ENCODE measurements around the gene CKAP5.

CKAP5 gene

GRCh38 chr11:46700241-46701077, 145.6 kb downstream of the CKAP5 start, which contains the start of the genes ARHGAP1 and ZNF408 (continued):
- TF ChIP-seq ZSCAN16 (tag by site-specific recombination; IDR thresholded peaks at IDR 0.05) (peak; percentile 99), ZNF324 (tag by site-specific recombination; IDR thresholded peaks at IDR 0.05) (peak; percentile 99), ZNF501 (tag by site-specific recombination; IDR thresholded peaks at IDR 0.05) (peak; percentile 97), GFI1B (tag by site-specific recombination; IDR thresholded peaks at IDR 0.05) (peak; percentile 68; the same call in 1 of the 2 replicates), GLIS1 (tag by site-specific recombination; IDR thresholded peaks at IDR 0.05) (peak; percentile 33; the same call in 1 of the 2 replicates), PRDM1 (tag by site-specific recombination; IDR thresholded peaks at IDR 0.05) (0 out of 2 replicates have a peak, but pooled peaks have one; percentile 25), ZNF223 (tag by site-specific recombination; IDR thresholded peaks at IDR 0.05) (no peak), ZIC2 (tag by site-specific recombination; IDR thresholded peaks at IDR 0.05) (0 out of 2 replicates have a peak, but pooled peaks have one; percentile 14), GLI2 (tag by site-specific recombination; IDR thresholded peaks at IDR 0.05; ENCODE audit: borderline replicate concordance, low read depth) (no peak), ZNF660 (tag by site-specific recombination; IDR thresholded peaks at IDR 0.05) (peak; percentile 94), ZNF513 (tag by site-specific recombination; IDR thresholded peaks at IDR 0.05) (peak; percentile 49; the same call in 1 of the 2 replicates), ZNF48 (tag by site-specific recombination; IDR thresholded peaks at IDR 0.05) (no peak), ZNF510 (tag by site-specific recombination; IDR thresholded peaks at IDR 0.05; ENCODE audit: insufficient replicate concordance) (no peak), ZBTB7A (tag by site-specific recombination; IDR thresholded peaks at IDR 0.05; ENCODE audit: low read depth) (0 out of 2 replicates have a peak, but pooled peaks have one; percentile 58), PRDM10 (tag by site-specific recombination; IDR thresholded peaks at IDR 0.05) (no peak), ZNF311 (tag by site-specific recombination; IDR thresholded peaks at IDR 0.05; ENCODE audit: borderline replicate concordance) (no peak), ZNF692 (tag by site-specific recombination; IDR thresholded peaks at IDR 0.05) (peak; percentile 89), SP2 (tag by site-specific recombination; IDR thresholded peaks at IDR 0.05) (peak; percentile 94), ZNF239 (tag by site-specific recombination; IDR thresholded peaks at IDR 0.05) (no peak), YY1 (tag by site-specific recombination; IDR thresholded peaks at IDR 0.05) (peak; percentile 83), SALL2 (tag by site-specific recombination; IDR thresholded peaks at IDR 0.05; ENCODE audit: borderline replicate concordance) (peak; percentile 84; the same call in 1 of the 2 replicates), ZNF580 (tag by site-specific recombination; IDR thresholded peaks at IDR 0.05) (peak; percentile 94), KLF1 (tag by site-specific recombination; IDR thresholded peaks at IDR 0.05) (peak; percentile 78), ZBTB11 (tag by site-specific recombination; conservative IDR thresholded peaks at IDR 0.05; ENCODE audit: low read depth) (peak; percentile 100), ZNF146 (tag by site-specific recombination; IDR thresholded peaks at IDR 0.05) (peak; percentile 43; the same call in 1 of the 2 replicates), ZNF654 (tag by site-specific recombination; IDR thresholded peaks at IDR 0.05; ENCODE audit: low read depth) (peak; percentile 2; the same call in 1 of the 2 replicates), ZNF639 (tag by site-specific recombination; IDR thresholded peaks at IDR 0.05) (peak; percentile 99)

All from HEK293 (cell line).